OCI-LY7 (cell line): Measurements from ENCODE around the gene MERTK. TPM values are rescaled to one million over a fixed set of nuclear protein-coding genes. Genes with fewer than 3 reads are reported as not detected.

ENCODE experiments used
- BruUV-seq: library from RNA; stranded (reverse); fragments of 400-500 nt; replicated peaks from 2 replicates; lab custom pipeline; 2021; lab: Mats Ljungman, UMichigan
- CTCF ChIA-PET: fragments of 300-600 bp; sonication (Branson Sonifier 250); formaldehyde crosslinking; loops from one replicate; lab custom pipeline; 2022; ENCODE audit warnings: antibody characterized with exemption; ENCODE audit not compliant: unreplicated experiment; lab: Charles Lee
- POLR2A ChIA-PET: fragments of 300-600 bp; sonication (Branson Sonifier 250); formaldehyde crosslinking; loops from one replicate; lab custom pipeline; 2022; ENCODE audit warnings: antibody characterized with exemption; lab: Charles Lee
- DNase-seq: peaks from one replicate; pipeline ENCODE4 v3.0.0-alpha.2; 2015; ENCODE audit warnings: low spot score
- H2AFZ ChIP-seq: fragments of 200-600 bp; sonication (generic), shearing (Covaris generic); 2 replicates; pipeline ENCODE4 v1.6.1; 2014; ENCODE audit warnings: mild to moderate bottlenecking, antibody characterized with exemption, low read length, moderate library complexity
- H3K27ac ChIP-seq: fragments of 200-600 bp; sonication (generic); 2 replicates; pipeline ENCODE4 v1.5.1; 2014; ENCODE audit warnings: mixed run types, low read depth, mild to moderate bottlenecking, moderate library complexity, low read length, inconsistent platforms; ENCODE audit not compliant: poor library complexity, severe bottlenecking
- H3K36me3 ChIP-seq: fragments of 200-600 bp; sonication (generic); 2 replicates; pipeline ENCODE4 v1.6.1; 2014; ENCODE audit warnings: mild to moderate bottlenecking, antibody characterized with exemption, low read length, moderate library complexity, mixed read lengths; ENCODE audit not compliant: insufficient read depth
- H3K4me1 ChIP-seq: fragments of 200-600 bp; sonication (generic); 2 replicates; pipeline ENCODE4 v1.5.1; 2014; ENCODE audit warnings: mild to moderate bottlenecking, low read length; ENCODE audit not compliant: insufficient read depth, poor library complexity, severe bottlenecking
- H3K4me2 ChIP-seq: fragments of 200-600 bp; sonication (generic); 2 replicates; pipeline ENCODE4 v1.6.1; 2014; ENCODE audit warnings: mild to moderate bottlenecking, low read length
- H3K4me3 ChIP-seq: fragments of 200-600 bp; sonication (generic); 2 replicates; pipeline ENCODE4 v1.5.1; 2014; ENCODE audit warnings: mild to moderate bottlenecking, low read depth, low read length; ENCODE audit not compliant: poor library complexity, severe bottlenecking
- H3K79me2 ChIP-seq: fragments of 200-600 bp; sonication (generic); 2 replicates; pipeline ENCODE4 v1.6.1; 2016; ENCODE audit warnings: low read depth, mild to moderate bottlenecking, low read length, moderate library complexity, mixed read lengths; ENCODE audit not compliant: insufficient read depth
- H3K9me2 ChIP-seq: fragments of 200-600 bp; sonication (generic); 2 replicates; pipeline ENCODE4 v1.6.1; 2016; ENCODE audit warnings: mild to moderate bottlenecking, low read length, mixed read lengths; ENCODE audit not compliant: insufficient read depth
- H3K9me3 ChIP-seq: fragments of 200-600 bp; sonication (generic); 2 replicates; pipeline ENCODE4 v1.6.1; 2014; ENCODE audit warnings: mild to moderate bottlenecking, mixed run types, low read length, mixed read lengths
- H4K20me1 ChIP-seq: fragments of 200-600 bp; sonication (generic); 2 replicates; pipeline ENCODE4 v1.6.1; 2014; ENCODE audit warnings: mild to moderate bottlenecking, antibody characterized with exemption, low read length, moderate library complexity, mixed read lengths; ENCODE audit not compliant: insufficient read depth
- CTCF ChIP-seq: fragments of 200-600 bp; sonication (generic); conservative IDR thresholded peaks from 2 replicates; pipeline ENCODE4 v1.5.1; 2014; ENCODE audit warnings: mild to moderate bottlenecking, antibody characterized with exemption, low read length, moderate library complexity, mixed read lengths
- EZH2phosphoT487 ChIP-seq: fragments of 200-600 bp; sonication (generic); IDR thresholded peaks from 2 replicates; pipeline ENCODE4 v1.6.1; 2018; ENCODE audit warnings: low read depth, borderline replicate concordance, mild to moderate bottlenecking, mixed run types, antibody characterized with exemption, low read length, moderate library complexity, mixed read lengths
- intact Hi-C: fragments of 100-400 bp; cut with micrococcal nuclease; formaldehyde crosslinking; loops from one replicate; pipeline ENCODE4 v1.10.0; 2022; ENCODE audit not compliant: unreplicated experiment
- total RNA-seq, 2 experiments: library from RNA; depleted of rRNA in 1 of 2; stranded (reverse); fragments of >200 nt in 1 of 2; shearing (Covaris generic) in 1 of 2; gene quantifications; 2 replicates each; pipeline ENCODE4 v1.2.3, GENCODE V29; 2014 to 2022

Gene MERTK
- total RNA-seq, 2 experiments from 2014 or later, result 0.38 TPM; not detected in 1

GRCh38 chr2:112005406-112006075, 107.1 kb downstream of the MERTK start:
- no peaks in the 10 kb centered on the region for H4K20me1 ChIP-seq
- H3K79me2 ChIP-seq, result no peaks in the 10 kb centered on the region
- H3K9me3 ChIP-seq, result no peaks in the 10 kb centered on the region
- no peak overlapping the region for H3K4me3 ChIP-seq
- no peak for DNase-seq
- intact Hi-C loops, result no loop called here
- H3K27ac ChIP-seq, result no peak overlapping the region
- no peak overlapping the region for H2AFZ ChIP-seq
- no TSS peak for BruUV-seq
- H3K36me3 ChIP-seq, result no peaks in the 10 kb centered on the region
- ChIA-PET CTCF (no interaction called here), POLR2A (no interaction called here)
- TF ChIP-seq EZH2phosphoT487, result no peak
- TF ChIP-seq CTCF, result no peak
- H3K4me1 ChIP-seq, result peaks cover 28% of the 10 kb centered on the region
- no peaks in the 10 kb centered on the region for H3K9me2 ChIP-seq
- H3K4me2 ChIP-seq, result no peak overlapping the region

- Histone ChIP-seq H3K79me2 (no peaks in the 10 kb centered on the region), H3K4me1 (peaks cover 23% of the 10 kb centered on the region), H3K9me2 (no peaks in the 10 kb centered on the region), H2AFZ (no peak overlapping the region), H3K9me3 (no peaks in the 10 kb centered on the region), H3K36me3 (no peaks in the 10 kb centered on the region), H3K27ac (no peak overlapping the region), H4K20me1 (no peaks in the 10 kb centered on the region), H3K4me3 (no peak overlapping the region), H3K4me2 (no peak overlapping the region)
- intact Hi-C loops, result no loop called here
- ChIA-PET POLR2A (no interaction called here), CTCF (no interaction called here)
- no peak for DNase-seq
- no TSS peak for BruUV-seq
- TF ChIP-seq EZH2phosphoT487 (no peak), CTCF (no peak)
Measured at GRCh38 chr2:112006076-112006410, 107.6 kb downstream of the MERTK start.

- H3K36me3 ChIP-seq, result no peaks in the 10 kb centered on the region
- H3K79me2 ChIP-seq, result no peaks in the 10 kb centered on the region
- POLR2A ChIA-PET, result interaction anchor here (0.7 kb wide), 1 partner anchor 244 kb away, joined by 3 read pairs; no protein-coding TSS in a partner anchor
- H3K4me1 ChIP-seq, result peaks cover 13% of the 10 kb centered on the region
- no peak overlapping the region for H3K4me2 ChIP-seq
- no peaks in the 10 kb centered on the region for H3K9me3 ChIP-seq
- CTCF ChIA-PET, result no interaction called here
- intact Hi-C loops, result no loop called here
- no peaks in the 10 kb centered on the region for H4K20me1 ChIP-seq
- no peak overlapping the region for H3K27ac ChIP-seq
- H3K9me2 ChIP-seq, result no peaks in the 10 kb centered on the region
- no peak overlapping the region for H2AFZ ChIP-seq
- no peak for DNase-seq
- no TSS peak for BruUV-seq
- H3K4me3 ChIP-seq, result no peak overlapping the region
- no peak for TF ChIP-seq CTCF
- TF ChIP-seq EZH2phosphoT487, result no peak
Measured at GRCh38 chr2:112007493-112007892, 109.1 kb downstream of the MERTK start.
